GM23338 (cell line): ENCODE data around the gene FCER1G.

Source experiments
- EZH2phosphoT487 ChIP-seq: fragments of 200-600 bp; sonication (generic); IDR thresholded peaks from one replicate; pipeline ENCODE4 v1.8.1; 2018; ENCODE audit warnings: antibody characterized with exemption; ENCODE audit not compliant: unreplicated experiment
- POLR2AphosphoS5 ChIP-seq: IDR thresholded peaks from 2 replicates; pipeline ENCODE4 v1.6.1; 2016; ENCODE audit warnings: antibody characterized with exemption, low read depth
- TF ChIP-seq, protein P1 (sequence below), 2 experiments: fragments of 200-600 bp in 1 of 2; sonication (generic) in 1 of 2; conservative IDR thresholded peaks; 2 replicates each; pipeline versions ENCODE4 v1.5.1 to v1.6.1; 2016 to 2017; ENCODE audit warnings: antibody characterized with exemption in 2 of 2, low read depth in 2 of 2, mild to moderate bottlenecking in 2 of 2, moderate library complexity in 1 of 2
- TF ChIP-seq, protein P2 (sequence below): IDR thresholded peaks from one replicate; pipeline ENCODE4 v1.6.1; 2018; ENCODE audit warnings: antibody characterized with exemption; ENCODE audit not compliant: unreplicated experiment

DNA sequence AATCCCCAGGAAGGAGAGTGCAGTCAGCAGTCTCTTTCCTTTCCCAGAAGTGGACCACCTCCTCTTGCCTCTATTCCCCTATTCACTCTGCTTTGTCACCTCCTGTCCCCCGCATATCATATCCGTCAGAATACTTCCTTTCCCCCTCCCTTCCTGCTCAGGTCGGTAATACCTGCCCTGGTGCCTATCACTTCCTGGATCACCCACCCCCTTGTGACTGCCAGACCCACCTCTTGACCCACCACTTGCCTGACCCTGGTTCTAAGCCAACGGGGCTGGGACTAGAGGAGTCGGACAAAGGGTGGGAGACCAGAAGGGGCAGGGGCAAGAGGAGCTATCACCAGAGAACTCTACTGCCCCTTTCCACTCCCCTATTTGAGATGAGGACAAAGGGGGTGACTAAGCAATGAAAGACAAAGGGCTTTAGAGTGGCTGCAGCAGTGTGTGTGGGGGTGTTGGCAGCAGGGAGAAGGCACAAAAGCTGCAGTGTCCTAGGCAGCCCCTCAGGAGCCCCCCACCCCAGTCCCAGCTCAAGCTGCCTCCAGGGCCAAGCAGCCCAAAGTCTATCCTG, 14.6 kb upstream of the FCER1G start:
- TF ChIP-seq POLR2AphosphoS5 (no peak), EZH2phosphoT487 (no peak)
- TF ChIP-seq, protein P1, sequence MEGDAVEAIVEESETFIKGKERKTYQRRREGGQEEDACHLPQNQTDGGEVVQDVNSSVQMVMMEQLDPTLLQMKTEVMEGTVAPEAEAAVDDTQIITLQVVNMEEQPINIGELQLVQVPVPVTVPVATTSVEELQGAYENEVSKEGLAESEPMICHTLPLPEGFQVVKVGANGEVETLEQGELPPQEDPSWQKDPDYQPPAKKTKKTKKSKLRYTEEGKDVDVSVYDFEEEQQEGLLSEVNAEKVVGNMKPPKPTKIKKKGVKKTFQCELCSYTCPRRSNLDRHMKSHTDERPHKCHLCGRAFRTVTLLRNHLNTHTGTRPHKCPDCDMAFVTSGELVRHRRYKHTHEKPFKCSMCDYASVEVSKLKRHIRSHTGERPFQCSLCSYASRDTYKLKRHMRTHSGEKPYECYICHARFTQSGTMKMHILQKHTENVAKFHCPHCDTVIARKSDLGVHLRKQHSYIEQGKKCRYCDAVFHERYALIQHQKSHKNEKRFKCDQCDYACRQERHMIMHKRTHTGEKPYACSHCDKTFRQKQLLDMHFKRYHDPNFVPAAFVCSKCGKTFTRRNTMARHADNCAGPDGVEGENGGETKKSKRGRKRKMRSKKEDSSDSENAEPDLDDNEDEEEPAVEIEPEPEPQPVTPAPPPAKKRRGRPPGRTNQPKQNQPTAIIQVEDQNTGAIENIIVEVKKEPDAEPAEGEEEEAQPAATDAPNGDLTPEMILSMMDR (conservative IDR thresholded peaks at IDR 0.05; ENCODE audit: low read depth in 2 of 2), result no peak
- TF ChIP-seq, protein P2, sequence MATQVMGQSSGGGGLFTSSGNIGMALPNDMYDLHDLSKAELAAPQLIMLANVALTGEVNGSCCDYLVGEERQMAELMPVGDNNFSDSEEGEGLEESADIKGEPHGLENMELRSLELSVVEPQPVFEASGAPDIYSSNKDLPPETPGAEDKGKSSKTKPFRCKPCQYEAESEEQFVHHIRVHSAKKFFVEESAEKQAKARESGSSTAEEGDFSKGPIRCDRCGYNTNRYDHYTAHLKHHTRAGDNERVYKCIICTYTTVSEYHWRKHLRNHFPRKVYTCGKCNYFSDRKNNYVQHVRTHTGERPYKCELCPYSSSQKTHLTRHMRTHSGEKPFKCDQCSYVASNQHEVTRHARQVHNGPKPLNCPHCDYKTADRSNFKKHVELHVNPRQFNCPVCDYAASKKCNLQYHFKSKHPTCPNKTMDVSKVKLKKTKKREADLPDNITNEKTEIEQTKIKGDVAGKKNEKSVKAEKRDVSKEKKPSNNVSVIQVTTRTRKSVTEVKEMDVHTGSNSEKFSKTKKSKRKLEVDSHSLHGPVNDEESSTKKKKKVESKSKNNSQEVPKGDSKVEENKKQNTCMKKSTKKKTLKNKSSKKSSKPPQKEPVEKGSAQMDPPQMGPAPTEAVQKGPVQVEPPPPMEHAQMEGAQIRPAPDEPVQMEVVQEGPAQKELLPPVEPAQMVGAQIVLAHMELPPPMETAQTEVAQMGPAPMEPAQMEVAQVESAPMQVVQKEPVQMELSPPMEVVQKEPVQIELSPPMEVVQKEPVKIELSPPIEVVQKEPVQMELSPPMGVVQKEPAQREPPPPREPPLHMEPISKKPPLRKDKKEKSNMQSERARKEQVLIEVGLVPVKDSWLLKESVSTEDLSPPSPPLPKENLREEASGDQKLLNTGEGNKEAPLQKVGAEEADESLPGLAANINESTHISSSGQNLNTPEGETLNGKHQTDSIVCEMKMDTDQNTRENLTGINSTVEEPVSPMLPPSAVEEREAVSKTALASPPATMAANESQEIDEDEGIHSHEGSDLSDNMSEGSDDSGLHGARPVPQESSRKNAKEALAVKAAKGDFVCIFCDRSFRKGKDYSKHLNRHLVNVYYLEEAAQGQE, result no peak
